ENCODE data around the gene LHX3. TPM values are rescaled to one million over a fixed set of nuclear protein-coding genes. Genes with fewer than 3 reads are reported as not detected.
A peak's percentile ranks its signal among the peaks of the same experiment; 100 is the strongest.
"Not testable (repeated sequence)": the region's sequence is repeated elsewhere in the genome, so short reads cannot be mapped to it uniquely, and the experiment has no call there.

LHX3 gene
- total and polyA plus RNA-seq, 8 donors, result not detected

- ATAC-seq (no peak), FAIRE-seq (no peak), DNase-seq (peak in 1 of 6 donors; percentile 33)
- no peak overlapping the region for H3K27ac ChIP-seq
- no peaks in the 10 kb centered on the region for H3K4me1 ChIP-seq
- WGBS, 2 donors, result 87 to 94% methylated on average over 9 to 12 of the region's 12 CpGs
- no peak overlapping the region for H3K4me3 ChIP-seq
- no peaks in the 10 kb centered on the region for H3K27me3 ChIP-seq
- no peaks in the 10 kb centered on the region for H3K9me3 ChIP-seq
- no peak for TF ChIP-seq CTCF (IDR thresholded peaks at IDR 0.05)
- H3K36me3 ChIP-seq, result no peaks in the 10 kb centered on the region
- intact Hi-C loops (cut with DNase I), result no loop called here
Observed at GRCh38 chr9:136152931-136153330, 52.0 kb downstream of the LHX3 start.

- Histone ChIP-seq H3K36me3 (no peaks in the 10 kb centered on the region), H3K4me1 (no peaks in the 10 kb centered on the region), H3K27ac (no peak overlapping the region), H3K4me3 (no peak overlapping the region), H3K9me3 (no peaks in the 10 kb centered on the region), H3K27me3 (no peaks in the 10 kb centered on the region)
- 68 to 70% methylated on average over 4 of the region's 4 CpGs for WGBS, 2 donors
- FAIRE-seq, result no peak
- TF ChIP-seq CTCF (IDR thresholded peaks at IDR 0.05), result no peak
- no peak for DNase-seq
- intact Hi-C loops (cut with DNase I), result no loop called here
- no peak for ATAC-seq
Observed at GRCh38 chr9:136152543-136152866, 52.4 kb downstream of the LHX3 start.

- no peak for TF ChIP-seq CTCF (IDR thresholded peaks at IDR 0.05)
- Histone ChIP-seq H3K27ac (no peak overlapping the region), H3K4me3 (no peak overlapping the region), H3K36me3 (no peaks in the 10 kb centered on the region), H3K4me1 (no peaks in the 10 kb centered on the region), H3K9me3 (no peaks in the 10 kb centered on the region), H3K27me3 (no peaks in the 10 kb centered on the region)
- DNase-seq (peak in 1 of 6 donors; percentile 45), ATAC-seq (no peak), FAIRE-seq (no peak)
- 81% methylated on average over 27 of the region's 27 CpGs for WGBS, 2 donors
- intact Hi-C loops (cut with DNase I), result no loop called here
Observed at GRCh38 chr9:136151848-136152542, 52.9 kb downstream of the LHX3 start.

- Histone ChIP-seq H3K27me3 (no peaks in the 10 kb centered on the region), H3K4me1 (no peaks in the 10 kb centered on the region), H3K36me3 (no peaks in the 10 kb centered on the region), H3K27ac (no peak overlapping the region), H3K9me3 (no peaks in the 10 kb centered on the region), H3K4me3 (no peak overlapping the region)
- 74 to 80% methylated on average over 25 of the region's 25 CpGs for WGBS, 2 donors
- no peak for FAIRE-seq
- peak in 1 of 6 donors; percentile 35 for DNase-seq
- peak in 1 of 4 donors; percentile 9 for ATAC-seq
- TF ChIP-seq CTCF (IDR thresholded peaks at IDR 0.05), result no peak
- intact Hi-C loops (cut with DNase I), result no loop called here
Observed at GRCh38 chr9:136151214-136151804, 53.6 kb downstream of the LHX3 start.

DNA sequence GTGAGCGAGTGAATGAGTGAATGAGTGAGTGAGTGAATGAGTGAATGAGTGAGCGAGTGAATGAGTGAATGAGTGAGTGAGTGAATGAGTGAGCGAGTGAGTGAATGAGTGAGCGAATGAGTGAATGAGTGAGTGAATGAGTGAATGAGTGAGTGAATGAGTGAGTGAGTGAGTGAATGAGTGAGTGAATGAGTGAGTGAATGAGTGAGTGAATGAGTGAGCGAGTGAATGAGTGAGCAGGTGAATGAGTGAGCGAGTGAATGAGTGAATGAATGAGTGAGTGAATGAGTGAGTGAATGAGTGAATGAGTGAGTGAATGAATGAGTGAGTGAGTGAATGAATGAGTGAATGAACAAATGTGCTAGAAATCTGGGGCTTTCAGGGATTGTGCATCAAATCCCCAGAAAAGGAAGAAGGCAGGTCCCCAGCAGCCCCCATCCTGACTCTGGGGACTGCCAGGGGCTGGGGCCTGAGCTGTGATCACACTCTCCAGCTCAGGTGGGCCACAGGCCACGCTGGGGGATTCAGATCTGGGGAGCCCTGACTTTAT, 54.2 kb downstream of the LHX3 start:
- FAIRE-seq; DNase-seq; H3K27ac ChIP-seq; H3K4me1 ChIP-seq; H3K36me3 ChIP-seq; intact Hi-C loops (cut with DNase I); H3K27me3 ChIP-seq; H3K4me3 ChIP-seq; H3K9me3 ChIP-seq: not testable (repeated sequence)
- peak in 1 of 4 donors; percentile 17 for ATAC-seq
- 82 to 83% methylated on average over 7 of the region's 7 CpGs for WGBS, 2 donors
